DMS53 (cell line): Measurements from ENCODE around the gene SRBD1.
A peak's percentile ranks its signal among the peaks of the same experiment; 100 is the strongest.

Experiments
- DNase-seq: peaks from one replicate; lab custom pipeline; 2025; lab: John Stamatoyannopoulos, UW

The SRBD1 gene

DNA sequence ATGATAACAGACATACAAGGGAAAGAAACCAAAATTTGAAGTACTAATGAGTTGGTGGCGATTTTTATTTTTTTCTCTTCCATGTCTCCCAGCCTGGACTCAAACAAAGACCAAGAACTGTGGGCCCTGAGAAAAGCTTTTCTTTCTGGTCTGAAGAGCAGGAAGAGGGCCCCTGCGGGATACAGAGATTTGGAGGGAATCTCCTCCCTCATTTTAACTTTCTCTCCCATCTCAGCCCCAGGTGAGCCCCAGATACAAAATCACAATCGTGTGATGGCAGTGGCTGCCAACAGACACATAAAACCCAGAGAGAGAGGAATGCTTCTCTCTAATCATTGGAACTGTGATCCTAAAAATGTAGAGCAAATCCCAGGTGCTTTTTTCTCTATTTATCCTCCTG, 20.9 kb upstream of the SRBD1 start:
- no peak for DNase-seq

DNA sequence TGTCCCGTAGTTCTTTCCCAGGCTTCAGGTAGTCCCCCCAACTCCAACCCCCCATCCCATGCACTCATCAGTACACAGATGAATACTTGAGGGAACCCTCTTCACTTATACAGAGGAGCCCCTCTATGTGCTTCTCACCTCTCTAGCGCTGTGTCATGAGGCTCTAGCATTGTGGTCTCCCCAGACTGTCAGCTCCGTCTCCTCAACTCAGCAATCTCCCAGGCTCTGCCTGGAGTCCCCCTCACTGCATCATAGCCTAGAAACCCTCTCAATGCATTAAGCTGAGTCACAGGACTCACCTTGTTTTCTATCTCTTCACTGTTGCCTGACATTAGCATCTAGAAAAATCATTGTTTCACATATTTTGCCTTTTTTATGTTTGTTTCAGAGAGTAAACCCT, 20.3 kb upstream of the SRBD1 start:
- no peak for DNase-seq

GRCh38 chr2:45629971-45630370, 18.9 kb upstream of the SRBD1 start:
- no peak for DNase-seq

- DNase-seq, result no peak
Measured at GRCh38 chr2:45627911-45628310, 16.8 kb upstream of the SRBD1 start.

- DNase-seq, result peak; percentile 18
Measured at GRCh38 chr2:45626387-45627221, 15.5 kb upstream of the SRBD1 start.

DNA sequence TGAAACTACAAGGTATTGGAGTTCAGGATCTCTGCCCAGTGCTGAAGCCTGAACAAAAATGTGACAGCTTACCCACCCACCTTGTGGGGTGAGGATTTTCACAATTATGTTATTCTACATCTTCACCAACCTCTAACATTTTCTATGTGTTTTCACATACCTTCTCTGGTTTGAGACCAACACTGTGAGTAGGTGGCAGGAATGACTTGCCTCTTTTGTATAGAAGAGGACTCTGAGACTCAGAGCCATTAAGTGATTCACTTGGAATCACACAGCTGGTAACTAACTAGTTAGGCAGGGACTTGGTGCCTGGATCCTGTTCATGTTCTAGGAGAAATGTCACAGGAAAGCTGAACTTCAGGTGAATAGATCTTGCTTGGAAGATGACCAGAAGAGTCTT, 14.8 kb upstream of the SRBD1 start:
- DNase-seq, result no peak

- DNase-seq, result no peak
Measured at GRCh38 chr2:45623098-45623497, 12.0 kb upstream of the SRBD1 start.

- DNase-seq, result no peak
Measured at GRCh38 chr2:45622336-45623075, 11.4 kb upstream of the SRBD1 start.

GRCh38 chr2:45617496-45617895, 6.4 kb upstream of the SRBD1 start:
- peak; percentile 31 for DNase-seq

- peak; percentile 53 for DNase-seq
Measured at GRCh38 chr2:45616658-45617411, 5.8 kb upstream of the SRBD1 start.

GRCh38 chr2:45614871-45615415, 3.9 kb upstream of the SRBD1 start:
- DNase-seq, result no peak

GRCh38 chr2:45614330-45614729, 3.3 kb upstream of the SRBD1 start:
- DNase-seq, result no peak

DNA sequence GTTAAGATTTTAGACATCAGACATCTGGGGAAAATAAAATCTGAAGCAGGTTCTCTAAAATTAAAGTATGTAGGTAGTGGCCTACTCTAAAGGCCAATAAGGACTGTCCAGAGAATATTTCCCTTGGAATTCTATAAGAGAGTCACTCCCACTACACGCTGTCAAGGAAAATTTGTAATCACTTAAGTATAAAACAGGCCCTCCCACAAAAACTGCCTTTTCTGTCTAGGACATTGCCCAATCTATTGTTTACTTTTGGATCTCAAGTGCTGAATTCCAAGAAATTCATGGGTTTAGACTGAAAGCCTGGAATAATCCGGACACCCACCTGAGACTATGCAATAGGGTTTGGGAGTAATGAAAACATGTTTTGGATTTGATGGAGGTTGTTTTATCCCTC, 1.7 kb upstream of the SRBD1 start:
- DNase-seq, result no peak

GRCh38 chr2:45612285-45612684, 1.2 kb upstream of the SRBD1 start:
- no peak for DNase-seq

DNA sequence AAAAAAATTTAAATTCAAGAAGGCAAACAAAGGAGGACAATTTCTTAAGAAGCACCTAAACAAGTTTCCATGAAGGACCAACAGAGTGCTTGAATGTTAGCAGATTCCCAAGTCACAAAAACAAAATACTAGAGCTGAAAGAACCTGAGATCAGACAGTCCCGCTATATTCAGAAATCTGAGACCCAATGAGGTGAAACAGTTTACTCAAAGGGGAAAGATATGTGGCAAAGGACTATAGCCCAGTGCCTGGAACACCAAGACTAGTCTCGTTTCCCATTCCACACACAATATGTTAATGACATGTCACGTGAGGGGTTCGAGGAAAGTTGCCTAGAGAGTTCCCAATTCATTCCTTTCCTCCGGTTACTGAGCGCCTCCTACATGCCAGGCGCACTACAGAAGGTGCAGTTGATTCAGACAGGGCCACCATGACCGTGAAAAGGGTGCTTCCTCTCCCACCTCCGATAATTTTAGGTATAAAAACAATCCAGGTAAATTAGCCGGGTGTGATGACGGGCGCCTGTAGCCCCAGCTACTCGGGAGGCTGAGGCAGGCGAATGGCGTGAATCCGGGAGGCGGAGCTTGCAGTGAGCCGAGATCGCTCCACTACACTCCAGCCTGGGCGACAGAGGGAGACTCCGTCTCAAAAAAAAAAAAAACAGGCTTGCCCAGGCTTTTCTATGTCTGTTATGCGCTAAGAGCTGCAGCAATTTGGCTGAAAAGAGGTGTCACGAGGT, 617 bp downstream of the SRBD1 start:
- DNase-seq, result peak; percentile 81

GRCh38 chr2:45607701-45608100, 3.4 kb downstream of the SRBD1 start:
- peak; percentile 54 for DNase-seq

DNA sequence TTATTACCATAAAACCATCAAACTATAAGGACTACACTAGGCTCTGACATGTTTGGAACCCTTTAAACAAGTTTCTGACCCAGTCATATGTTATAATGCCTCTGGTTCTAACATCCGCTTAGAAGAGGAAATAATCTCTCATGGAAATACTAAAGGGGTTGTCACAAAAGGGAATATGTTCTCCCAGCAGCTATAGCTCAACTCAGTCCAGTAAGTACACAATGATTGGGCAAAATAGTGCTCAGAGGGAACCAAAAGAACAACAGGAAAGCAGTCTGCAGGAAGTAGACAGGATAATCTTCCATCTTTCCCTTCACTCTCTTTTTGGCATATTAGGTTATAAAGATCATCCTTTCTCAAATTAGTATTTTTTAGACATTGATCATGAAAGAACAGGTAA, 4.3 kb downstream of the SRBD1 start:
- no peak for DNase-seq

GRCh38 chr2:45605116-45605515, 6.0 kb downstream of the SRBD1 start:
- DNase-seq, result no peak

- DNase-seq, result no peak
Measured at GRCh38 chr2:45602624-45603023, 8.4 kb downstream of the SRBD1 start.

- DNase-seq, result no peak
Measured at GRCh38 chr2:45598545-45598944, 12.5 kb downstream of the SRBD1 start.

- no peak for DNase-seq
Measured at GRCh38 chr2:45596761-45597160, 14.3 kb downstream of the SRBD1 start.
